GM21367 (cell line): Measurements from ENCODE around the gene PEX19.
A peak's percentile ranks its signal among the peaks of the same experiment; 100 is the strongest.
"Not testable (repeated sequence)": the region's sequence is repeated elsewhere in the genome, so short reads cannot be mapped to it uniquely, and the experiment has no call there.

Source experiments
- ATAC-seq: cut with Tn5 transposase; IDR thresholded peaks from one replicate; pipeline ENCODE4 v1.9.1; 2021; ENCODE audit not compliant: unreplicated experiment

PEX19 gene

GRCh38 chr1:160284782-160285344, at the start of gene PEX19:
PEX19 (minus strand) TSS chr1:160285133; CDS start chr1:160285124, 9 bp downstream.
- ATAC-seq = peak; percentile 89

- no peak for ATAC-seq
These were observed 47.6 kb upstream of the PEX19 start for GRCh38 chr1:160332516-160332915.

- ATAC-seq = no peak
These were observed 45.2 kb upstream of the PEX19 start for GRCh38 chr1:160330119-160330518.

GRCh38 chr1:160328184-160328583, 43.3 kb upstream of the PEX19 start:
- no peak for ATAC-seq

- no peak for ATAC-seq
These were observed 41.5 kb upstream of the PEX19 start for GRCh38 chr1:160326418-160326817.

- ATAC-seq = no peak
These were observed 40.3 kb upstream of the PEX19 start for GRCh38 chr1:160325252-160325651.

- no peak for ATAC-seq
These were observed 37.9 kb upstream of the PEX19 start for GRCh38 chr1:160322831-160323230.

GRCh38 chr1:160315359-160315758, 30.4 kb upstream of the PEX19 start:
- ATAC-seq = no peak

- ATAC-seq = no peak
These were observed 24.6 kb upstream of the PEX19 start for GRCh38 chr1:160309571-160309970.

- ATAC-seq = no peak
These were observed 24.2 kb upstream of the PEX19 start for GRCh38 chr1:160309185-160309557.

GRCh38 chr1:160308451-160309184, 23.7 kb upstream of the PEX19 start:
- ATAC-seq = no peak

GRCh38 chr1:160307118-160307791, 22.3 kb upstream of the PEX19 start:
- no peak for ATAC-seq

GRCh38 chr1:160300173-160300572, 15.2 kb upstream of the PEX19 start:
- no peak for ATAC-seq

- ATAC-seq = no peak
These were observed 11.1 kb upstream of the PEX19 start for GRCh38 chr1:160296036-160296435.

GRCh38 chr1:160293020-160293968, 8.4 kb upstream of the PEX19 start:
- ATAC-seq = no peak

- ATAC-seq = peak; percentile 73
These were observed 6.6 kb upstream of the PEX19 start for GRCh38 chr1:160291248-160292220.

GRCh38 chr1:160287769-160288168, 2.8 kb upstream of the PEX19 start:
- not testable (repeated sequence) for ATAC-seq

GRCh38 chr1:160285506-160285905, 573 bp upstream of the PEX19 start:
- no peak for ATAC-seq

- no peak for ATAC-seq
These were observed 632 bp downstream of the PEX19 start for GRCh38 chr1:160284220-160284781.

- no peak for ATAC-seq
These were observed 2.1 kb downstream of the PEX19 start for GRCh38 chr1:160282807-160283206.
